ENCODE data around the gene NTN3. TPM values are rescaled to one million over a fixed set of nuclear protein-coding genes. Genes with fewer than 3 reads are reported as not detected.

The NTN3 gene
- total and polyA plus RNA-seq, 2 of the 4 experiments (the other 2 are of a cell fraction) = 0.18 to 0.38 TPM

- peak; percentile 21 for ATAC-seq (ENCODE audit: low read depth)
- intact Hi-C loops (cut with micrococcal nuclease) (no loop called here), in situ Hi-C loops (cut with MboI; ENCODE audit: low sequenced_read_pairs) (no loop called here), dilution Hi-C loops (cut with HindIII; ENCODE audit: low sequenced_read_pairs, unreplicated experiment) (no loop called here)
- H2BK5ac ChIP-seq (ENCODE audit: low read depth, low read length, poor library complexity, severe bottlenecking) = no peak overlapping the region
- H3K23ac ChIP-seq (ENCODE audit: low read depth, low read length) = no peak overlapping the region; the same call in 1 of the 2 replicates
- H3K18ac ChIP-seq (ENCODE audit: low read depth, low read length) = no peak overlapping the region
- H2AK5ac ChIP-seq (ENCODE audit: low read depth, low read length) = no peak overlapping the region
- no peak overlapping the region for H3K14ac ChIP-seq (replicated peaks; ENCODE audit: low read depth, low read length)
- peak overlapping the region; percentile 14; the same call in 1 of the 2 replicates for H3K4me2 ChIP-seq (ENCODE audit: low read depth, low read length)
- no peak overlapping the region; the same call in 1 of the 2 replicates for H4K5ac ChIP-seq (ENCODE audit: low read depth, low read length)
- no peaks in the 10 kb centered on the region for H3K9me3 ChIP-seq (ENCODE audit: control insufficient read depth, insufficient read depth, low read length)
- DNase-seq = peak; percentile 11
- TF ChIP-seq BHLHE40 (IDR thresholded peaks at IDR 0.05; ENCODE audit: low read depth, low read length) (no peak), SMC3 (IDR thresholded peaks at IDR 0.05; ENCODE audit: low read depth, low read length) (no peak), MAZ (IDR thresholded peaks at IDR 0.05; ENCODE audit: borderline replicate concordance, low read depth, low read length) (no peak), FOS (IDR thresholded peaks at IDR 0.05; ENCODE audit: low read depth, low read length) (no peak), MXI1 (IDR thresholded peaks at IDR 0.05; ENCODE audit: borderline replicate concordance, low read depth, low read length) (no peak), USF2 (IDR thresholded peaks at IDR 0.05; ENCODE audit: low read depth, low read length) (no peak), CTCF (conservative IDR thresholded peaks at IDR 0.05; ENCODE audit: low read depth, low read length) (no peak), NFE2L2 (IDR thresholded peaks at IDR 0.05; ENCODE audit: low read depth, low read length) (no peak), RCOR1 (IDR thresholded peaks at IDR 0.05; ENCODE audit: insufficient replicate concordance, low read length) (no peak), RFX5 (IDR thresholded peaks at IDR 0.05; ENCODE audit: low read depth, low read length) (no peak), CEBPB (IDR thresholded peaks at IDR 0.05; ENCODE audit: low read depth, low read length) (no peak), MAFK (IDR thresholded peaks at IDR 0.05; ENCODE audit: low read depth, low read length) (no peak), ELK1 (IDR thresholded peaks at IDR 0.05; ENCODE audit: borderline replicate concordance, low read depth, low read length) (no peak), RAD21 (IDR thresholded peaks at IDR 0.05; ENCODE audit: low read length) (no peak), POLR2A (IDR thresholded peaks at IDR 0.05; ENCODE audit: low read depth, low read length) (no peak), CHD1 (IDR thresholded peaks at IDR 0.05; ENCODE audit: low read depth, low read length) (no peak)
- H3K9ac ChIP-seq (ENCODE audit: low read depth, low read length) = peak overlapping the region; percentile 39; the same call in 1 of the 2 replicates
- no peak overlapping the region for H3K27ac ChIP-seq (ENCODE audit: insufficient read depth, low read length)
- H3K9me1 ChIP-seq (ENCODE audit: insufficient read depth, low read length) = peaks cover 7% of the 10 kb centered on the region; the same call in 1 of the 2 replicates
- no peak overlapping the region for H3K4ac ChIP-seq (ENCODE audit: low read depth, low read length)
- no peak overlapping the region for H3K4me3 ChIP-seq (ENCODE audit: insufficient read depth, low read depth, low read length)
- peak overlapping the region in 1 of 2 experiments; percentile 69; a peak in 1 of 4 replicates for H4K8ac ChIP-seq (ENCODE audit: low read depth in 2 of 2, low read length in 2 of 2)
- no peak overlapping the region for H2BK120ac ChIP-seq (ENCODE audit: low read depth, low read length)
- no peak overlapping the region for H2BK15ac ChIP-seq (ENCODE audit: low read depth, low read length)
- H3K36me3 ChIP-seq (ENCODE audit: control insufficient read depth, insufficient read depth, low read length) = peaks cover 2% of the 10 kb centered on the region; the same call in 1 of the 2 replicates
- ChIA-PET POLR2A (ENCODE audit: unreplicated experiment) (no interaction called here), CTCF (no interaction called here)
- no peak overlapping the region for H2AFZ ChIP-seq (replicated peaks; ENCODE audit: low read length, poor library complexity)
- BruUV-seq (replicated peaks) = no TSS peak
- peaks cover 31 to 72% of the 10 kb centered on the region in 2 experiments for H3K79me1 ChIP-seq (ENCODE audit: low read depth in 1 of 2, low read length in 2 of 2)
- WGBS, 2 experiments (ENCODE audit: extremely low coverage in 2 of 2, insufficient read length in 1 of 2) = 75% methylated on average over 7 of the region's 8 CpGs; no CpG with 5 or more reads in 1 of the 2 experiments
- H3K4me1 ChIP-seq (ENCODE audit: control insufficient read depth, insufficient read depth, low read length) = peaks cover 24% of the 10 kb centered on the region
- H4K91ac ChIP-seq (ENCODE audit: insufficient read depth, low read depth, low read length) = no peak overlapping the region
- H3K56ac ChIP-seq (ENCODE audit: extremely low read depth, insufficient read depth, low read length) = no peak overlapping the region
- H4K20me1 ChIP-seq (ENCODE audit: insufficient read depth, low read length) = peaks cover 21% of the 10 kb centered on the region
- peak overlapping the region; percentile 35 for H2AK9ac ChIP-seq (replicated peaks; ENCODE audit: low read depth, low read length, poor library complexity)
- no peak overlapping the region for H2BK20ac ChIP-seq (ENCODE audit: low read depth, low read length)
- H3K27me3 ChIP-seq (ENCODE audit: control insufficient read depth, insufficient read depth, low read length) = no peaks in the 10 kb centered on the region
Measured at GRCh38 chr16:2487517-2487842, 16.4 kb downstream of the NTN3 start.

Data from IMR-90 (cell line).